HCT116 (cell line): ENCODE data around the gene RIC8B. TPM values are rescaled to one million over a fixed set of nuclear protein-coding genes. Genes with fewer than 3 reads are reported as not detected.

Experiments used
- ATAC-seq: fragments of 200-7000 bp; cut with Tn5 transposase; 2 replicates; pipeline ENCODE4 v1.9.1; 2020; ENCODE audit warnings: mild to moderate bottlenecking, moderate library complexity
- BruUV-seq: library from RNA; stranded (reverse); fragments of 400-500 nt; replicated peaks from 2 replicates; lab custom pipeline; 2021; lab: Mats Ljungman, UMichigan
- CTCF ChIA-PET: fragments of 300-600 bp; sonication (Branson Sonifier 250); formaldehyde crosslinking; loops from one replicate; lab custom pipeline; 2021; ENCODE audit warnings: antibody characterized with exemption; lab: Charles Lee
- POLR2A ChIA-PET: fragments of 300-600, 350-600 bp; sonication (Branson Sonifier 250); formaldehyde crosslinking; loops from one replicate; lab custom pipeline; 2021; ENCODE audit warnings: antibody characterized with exemption; lab: Charles Lee
- RAD21 ChIA-PET, 2 experiments: fragments of 300-600 bp; sonication (Branson Sonifier 250); formaldehyde crosslinking; loops; one replicate each; lab custom pipeline; 2023; ENCODE audit warnings: low total read pairs in 2 of 2; ENCODE audit not compliant: uncharacterized antibody in 2 of 2, unreplicated experiment in 2 of 2, low non-redundant PET in 1 of 2; lab: Charles Lee
- DNase-seq: peaks from one replicate; pipeline ENCODE4 v3.0.0-alpha.2; 2010; ENCODE audit warnings: low read depth, low spot score
- H2AFZ ChIP-seq: fragments of 200-600 bp; shearing (Covaris generic), sonication (generic); 2 replicates; pipeline ENCODE4 v1.6.1; 2017; ENCODE audit warnings: low read depth, mixed run types, mixed read lengths, antibody characterized with exemption, low read length; ENCODE audit not compliant: poor library complexity, severe bottlenecking
- H3K27ac ChIP-seq: 2 replicates; pipeline ENCODE4 v1.5.1; 2012; ENCODE audit warnings: low read depth, low read length
- H3K27me3 ChIP-seq: fragments of 200-600 bp; sonication (generic); 2 replicates; pipeline ENCODE4 v1.6.1; 2016; ENCODE audit warnings: mixed run types, low read length, mixed read lengths; ENCODE audit not compliant: insufficient read depth
- H3K36me3 ChIP-seq, 2 experiments: fragments of 200-500 bp in 1 of 2; fragments of 200-600 bp in 1 of 2; sonication (Bioruptor generic) in 1 of 2; sonication (generic) in 1 of 2; 2 replicates each; pipeline versions ENCODE4 v1.5.1 to v1.6.1; 2014 to 2016; ENCODE audit warnings: low read length in 2 of 2, inconsistent platforms in 1 of 2, mixed read lengths in 1 of 2, mixed run types in 1 of 2; ENCODE audit not compliant: insufficient read depth in 2 of 2, control insufficient read depth in 1 of 2
- H3K4me1 ChIP-seq, 2 experiments: fragments of 200-600 bp in 1 of 2; sonication (generic) in 1 of 2; 2 replicates each; pipeline versions ENCODE4 v1.5.1 to v1.6.1; 2012 to 2017; ENCODE audit warnings: low read length in 2 of 2, inconsistent platforms in 1 of 2, mild to moderate bottlenecking in 1 of 2, mixed read lengths in 1 of 2, mixed run types in 1 of 2, moderate library complexity in 1 of 2; ENCODE audit not compliant: insufficient read depth in 2 of 2, control insufficient read depth in 1 of 2
- H3K4me2 ChIP-seq: fragments of 200-600 bp; sonication (generic); 2 replicates; pipeline ENCODE4 v1.6.1; 2017; ENCODE audit warnings: mixed run types, low read length, mixed read lengths
- H3K4me3 ChIP-seq, 2 experiments: fragments of 200-600 bp in 1 of 2; sonication (generic) in 1 of 2; replicated peaks in 1 of 2; 2 replicates each; pipeline ENCODE4 v1.5.1; 2011 to 2016; ENCODE audit warnings: low read length in 2 of 2, control low read depth in 1 of 2, low read depth in 1 of 2, mild to moderate bottlenecking in 1 of 2, mixed read lengths in 1 of 2, mixed run types in 1 of 2
- H3K79me2 ChIP-seq: fragments of 200-600 bp; sonication (generic); 2 replicates; pipeline ENCODE4 v1.6.1; 2017; ENCODE audit warnings: mild to moderate bottlenecking, mixed run types, low read length, moderate library complexity, mixed read lengths; ENCODE audit not compliant: insufficient read depth
- H3K9ac ChIP-seq: fragments of 200-600 bp; sonication (generic); 2 replicates; pipeline ENCODE4 v1.6.1; 2016; ENCODE audit warnings: low read length, mixed read lengths
- H3K9me2 ChIP-seq: fragments of 200-600 bp; sonication (generic), shearing (Covaris generic); 2 replicates; pipeline ENCODE4 v1.6.1; 2017; ENCODE audit warnings: mixed run types, mild to moderate bottlenecking, moderate library complexity; ENCODE audit not compliant: insufficient read depth
- H3K9me3 ChIP-seq, 2 experiments: fragments of 200-500 bp in 1 of 2; fragments of 200-600 bp in 1 of 2; sonication (Bioruptor generic) in 1 of 2; sonication (generic) in 1 of 2; 2 replicates each; pipeline ENCODE4 v1.6.1; 2014 to 2017; ENCODE audit warnings: low read length in 2 of 2, mixed read lengths in 2 of 2, inconsistent platforms in 1 of 2, low read depth in 1 of 2, mild to moderate bottlenecking in 1 of 2, mixed run types in 1 of 2, moderate library complexity in 1 of 2; ENCODE audit not compliant: control insufficient read depth in 1 of 2, insufficient read depth in 1 of 2
- H4K20me1 ChIP-seq: fragments of 200-600 bp; sonication (generic), shearing (Covaris generic); 2 replicates; pipeline ENCODE4 v1.6.1; 2017; ENCODE audit warnings: mixed run types, mild to moderate bottlenecking, moderate library complexity; ENCODE audit not compliant: insufficient read depth
- CBX3 ChIP-seq: IDR thresholded peaks from 2 replicates; pipeline ENCODE4 v1.6.1; 2012; ENCODE audit warnings: low read depth
- CEBPB ChIP-seq: IDR thresholded peaks from 2 replicates; pipeline ENCODE4 v1.6.1; 2012; ENCODE audit warnings: low read depth
- EGR1 ChIP-seq: IDR thresholded peaks from 2 replicates; pipeline ENCODE4 v1.6.1; 2012; ENCODE audit warnings: low read depth
- EZH2 ChIP-seq: fragments of 200-600 bp; sonication (generic); IDR thresholded peaks from 2 replicates; pipeline ENCODE4 v1.6.1; 2017; ENCODE audit warnings: antibody characterized with exemption, mixed run types
- EZH2phosphoT487 ChIP-seq: fragments of 200-600 bp; IDR thresholded peaks from 2 replicates; pipeline ENCODE4 v1.6.1; 2018; ENCODE audit warnings: antibody characterized with exemption, borderline replicate concordance
- JUND ChIP-seq: IDR thresholded peaks from 2 replicates; pipeline ENCODE4 v1.6.1; 2012
- POLR2A ChIP-seq: IDR thresholded peaks from 2 replicates; pipeline ENCODE4 v1.7.0; 2011; ENCODE audit warnings: borderline replicate concordance; ENCODE audit not compliant: insufficient read depth, insufficient read length; ENCODE audit errors: extremely low read depth
- POLR2AphosphoS5 ChIP-seq: IDR thresholded peaks from 2 replicates; pipeline ENCODE4 v1.6.1; 2011; ENCODE audit warnings: mild to moderate bottlenecking, low read depth, low read length, moderate library complexity
- RAD21 ChIP-seq: IDR thresholded peaks from 2 replicates; pipeline ENCODE4 v1.6.1; 2012; ENCODE audit warnings: low read depth, mild to moderate bottlenecking
- SIN3A ChIP-seq: IDR thresholded peaks from 2 replicates; pipeline ENCODE4 v1.6.1; 2012; ENCODE audit warnings: low read depth
- SP1 ChIP-seq: IDR thresholded peaks from 2 replicates; pipeline ENCODE4 v1.6.1; 2012; ENCODE audit warnings: low read depth
- SRF ChIP-seq: IDR thresholded peaks from 2 replicates; pipeline ENCODE4 v1.6.1; 2012; ENCODE audit warnings: low read depth
- YY1 ChIP-seq: IDR thresholded peaks from 2 replicates; pipeline ENCODE4 v1.6.1; 2011; ENCODE audit warnings: low read length, low read depth, moderate library complexity, mild to moderate bottlenecking; ENCODE audit not compliant: insufficient replicate concordance; ENCODE audit errors: extremely low read depth
- ZBTB33 ChIP-seq: IDR thresholded peaks from 2 replicates; pipeline ENCODE4 v1.6.1; 2011; ENCODE audit warnings: mild to moderate bottlenecking, low read length, moderate library complexity; ENCODE audit not compliant: insufficient replicate concordance; ENCODE audit errors: extremely low read depth
- intact Hi-C: fragments of 100-400 bp; cut with micrococcal nuclease; formaldehyde crosslinking; loops from 2 replicates; pipeline ENCODE4 v1.10.0; 2022
- total RNA-seq: library from RNA; stranded (reverse); gene quantifications from one replicate; pipeline ENCODE4 v1.2.1, GENCODE V29; 2021; ENCODE audit not compliant: unreplicated experiment
- TF ChIP-seq, protein P1 (sequence below): IDR thresholded peaks from 2 replicates; pipeline ENCODE4 v1.6.1; 2012

Gene RIC8B
- total RNA-seq, 1 experiment from 2014 or later: 16.7 TPM

DNA sequence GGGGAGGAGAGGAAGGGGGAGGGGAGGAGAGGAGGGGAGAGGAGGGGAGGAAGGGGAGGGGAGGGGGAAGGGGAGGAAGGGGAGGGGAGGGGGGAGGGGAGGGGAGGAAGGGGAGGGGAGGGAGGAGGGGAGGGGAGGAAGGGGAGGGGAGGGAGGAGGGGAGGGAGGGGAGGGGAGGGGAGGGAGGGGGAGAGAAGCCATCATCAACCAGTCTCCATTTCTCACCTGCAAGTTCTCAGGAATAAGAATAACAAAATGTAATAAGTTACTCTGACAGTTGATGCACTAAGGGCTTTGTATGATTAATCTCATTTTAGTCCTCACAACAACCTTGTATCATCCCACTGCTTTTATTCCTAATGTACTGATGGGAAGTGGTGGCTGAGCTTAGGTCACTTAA is 122.1 kb downstream of the RIC8B start:
- BruUV-seq: no TSS peak
- Histone ChIP-seq H3K79me2 (no peaks in the 10 kb centered on the region), H4K20me1 (no peaks in the 10 kb centered on the region), H3K9ac (no peak overlapping the region), H3K9me3 (no peaks in the 10 kb centered on the region), H3K4me3 (no peak overlapping the region), H3K4me2 (no peak overlapping the region), H3K4me1 (peaks cover 0 to 7% of the 10 kb centered on the region in 2 experiments; a peak in 2 of 4 replicates), H3K27me3 (no peaks in the 10 kb centered on the region), H3K36me3 (no peaks in the 10 kb centered on the region), H3K9me2 (no peaks in the 10 kb centered on the region)
- CTCF ChIA-PET: interaction anchor here (0.8 to 0.9 kb wide), 2 partner anchors 55 to 539 kb away, joined by 3 read pairs; partner anchors contain the start of gene POLR3B
- no peak for DNase-seq
- POLR2A ChIA-PET: no interaction called here
- TF ChIP-seq JUND: no peak
- no peak for TF ChIP-seq CBX3
- no peak for TF ChIP-seq RAD21
- TF ChIP-seq ZBTB33: no peak
- no peak for TF ChIP-seq SRF
- TF ChIP-seq POLR2AphosphoS5: no peak
- TF ChIP-seq YY1: no peak
- TF ChIP-seq SIN3A: no peak
- no peak for TF ChIP-seq EZH2
- no peak for TF ChIP-seq SP1
- TF ChIP-seq, protein P1, sequence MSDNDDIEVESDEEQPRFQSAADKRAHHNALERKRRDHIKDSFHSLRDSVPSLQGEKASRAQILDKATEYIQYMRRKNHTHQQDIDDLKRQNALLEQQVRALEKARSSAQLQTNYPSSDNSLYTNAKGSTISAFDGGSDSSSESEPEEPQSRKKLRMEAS: no peak
- TF ChIP-seq EGR1: no peak
- no peak for TF ChIP-seq POLR2A
- no peak for TF ChIP-seq CEBPB
- no peak for TF ChIP-seq EZH2phosphoT487
- TF ChIP-seq, all 23 proteins: peak for 0
- Histone ChIP-seq H2AFZ (no peak overlapping the region), H3K27ac (no peak overlapping the region)
- no peak for ATAC-seq
- RAD21 ChIA-PET: no interaction called here
- intact Hi-C loops: no loop called here
